Measurements from ENCODE around the gene C12orf50. TPM values are rescaled to one million over a fixed set of nuclear protein-coding genes. Genes with fewer than 3 reads are reported as not detected.
"Not testable (repeated sequence)": the region's sequence is repeated elsewhere in the genome, so short reads cannot be mapped to it uniquely, and the experiment has no call there.

C12orf50 gene, protein sequence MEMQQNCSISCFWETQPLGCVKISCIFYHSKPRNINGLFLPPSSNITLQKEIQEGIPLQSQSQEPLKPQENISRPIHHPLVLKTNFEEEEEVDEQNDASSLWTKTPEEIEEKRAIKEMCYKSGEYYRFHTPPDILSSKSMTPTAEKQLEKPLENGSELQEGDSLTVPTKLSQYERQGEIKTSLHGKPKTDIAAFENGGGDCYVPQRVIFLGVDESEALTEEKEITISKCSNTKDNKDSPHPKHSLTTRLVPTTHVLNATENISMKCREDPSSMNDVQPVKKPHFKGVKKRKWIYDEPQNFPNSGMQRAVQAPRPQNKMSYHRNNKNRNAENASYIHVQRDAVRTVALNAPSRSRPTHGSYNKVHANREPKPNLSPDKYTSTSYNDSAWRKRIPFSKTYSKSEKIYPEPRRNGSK
- total RNA-seq: under 0.01 TPM in 1 of 2 replicates, not detected in the other

DNA sequence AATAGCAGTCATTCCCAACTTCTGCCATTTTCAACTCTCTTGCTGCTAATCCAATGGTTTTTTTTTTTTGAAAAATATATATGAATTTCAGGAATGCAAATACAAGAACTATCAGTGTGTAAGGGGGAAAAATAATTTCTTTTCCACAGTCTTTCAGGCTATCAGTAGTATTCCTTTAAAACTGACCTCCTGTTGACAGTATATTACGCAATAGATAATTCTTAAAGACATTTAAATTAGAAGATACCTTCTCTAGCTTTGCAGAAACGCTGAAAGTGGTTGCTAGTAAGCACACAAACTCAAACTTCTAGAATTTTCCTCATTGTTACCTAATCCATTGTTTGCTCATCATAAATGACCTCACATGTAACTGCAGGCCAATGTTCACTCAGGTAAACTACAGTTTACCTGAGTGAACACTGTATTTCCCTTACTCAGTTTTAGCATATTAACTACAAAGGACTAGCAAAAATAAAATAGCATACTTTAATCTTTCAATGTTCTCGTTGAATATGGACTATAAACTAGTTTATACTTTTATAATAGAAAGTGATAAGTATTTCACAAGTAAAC lies at the start of gene C12orf50:
C12orf50 (minus strand) TSS at position 309 of the 573 bp plus-strand sequence. CDS start 2,439 bp downstream, outside the sequence.
- DNase-seq (ENCODE audit: low read depth in 2 of 2): no peak

DNA sequence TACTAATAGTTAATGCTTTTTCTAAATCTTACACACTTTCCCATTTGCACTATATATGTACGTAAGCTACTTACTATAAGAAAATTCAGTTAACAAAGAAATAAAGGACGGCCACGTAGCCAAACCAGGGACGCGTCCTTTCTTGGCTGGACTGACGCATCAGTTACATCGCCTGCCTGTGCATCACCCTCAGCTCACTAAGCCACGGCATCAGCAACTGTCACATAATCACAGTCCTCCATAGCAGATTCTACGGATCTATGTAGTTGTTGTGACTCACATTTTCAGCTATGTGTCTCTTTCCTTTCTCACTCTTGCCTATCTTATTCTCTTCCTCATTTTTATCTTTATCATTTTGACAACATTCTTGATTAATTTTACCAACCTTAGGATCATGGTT lies 38.1 kb upstream of the C12orf50 start:
- DNase-seq (ENCODE audit: low read depth in 2 of 2): no peak

DNA sequence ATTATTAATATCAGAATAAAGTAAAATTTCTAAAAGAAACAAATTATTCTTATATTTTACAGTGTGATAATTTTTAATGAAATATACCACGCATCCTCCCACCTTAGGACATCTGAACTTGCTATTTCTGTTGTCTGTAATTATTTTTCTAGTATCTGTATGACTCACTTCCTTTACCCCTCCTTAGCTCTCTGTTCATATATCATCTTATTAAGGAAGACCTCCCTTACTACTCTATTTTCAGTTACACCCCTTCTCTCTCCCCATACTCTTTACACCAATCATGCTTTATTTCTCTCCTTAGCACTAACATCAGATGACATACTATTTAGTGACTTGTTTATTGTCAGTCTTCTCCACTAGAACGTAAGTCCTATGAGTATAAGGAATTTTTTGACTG lies 34.2 kb upstream of the C12orf50 start:
- DNase-seq (ENCODE audit: low read depth in 2 of 2): no peak

DNA sequence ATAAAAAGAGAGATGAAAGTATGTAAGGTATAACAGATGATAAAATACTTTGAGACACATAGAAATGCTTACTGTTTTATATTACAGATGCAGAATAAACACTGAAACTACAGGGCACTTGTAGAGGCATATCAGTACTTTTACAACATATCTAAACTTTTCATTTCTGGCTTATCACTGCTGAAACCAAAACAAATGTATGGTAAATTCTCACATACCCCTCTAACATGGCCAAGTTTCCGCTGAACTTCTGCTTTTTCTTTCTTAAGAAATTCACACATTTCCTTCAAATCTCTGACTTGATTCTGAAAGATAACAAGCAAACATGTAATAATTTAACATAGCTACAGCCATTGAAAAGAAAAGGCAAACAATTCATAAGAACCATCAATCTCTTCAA lies 33.3 kb upstream of the C12orf50 start:
- DNase-seq (ENCODE audit: low read depth in 2 of 2): no peak

DNA sequence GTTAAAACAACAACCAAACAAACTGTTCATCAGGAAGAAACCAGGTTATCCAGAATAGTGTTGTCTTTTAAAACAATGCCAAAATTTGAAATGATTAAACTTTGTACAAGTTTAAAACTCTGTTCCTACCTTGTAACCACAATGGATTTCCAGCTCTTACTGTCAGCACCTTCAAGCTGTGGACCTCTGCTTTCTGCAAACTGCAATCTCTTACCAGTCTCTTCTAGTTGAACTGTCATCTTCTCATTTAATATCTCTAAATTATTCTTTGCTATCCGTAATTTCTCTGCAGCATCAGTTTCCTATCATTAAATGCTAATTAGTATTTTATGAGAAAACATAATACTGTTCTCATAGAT lies 29.5 kb upstream of the C12orf50 start:
- DNase-seq (ENCODE audit: low read depth in 2 of 2): no peak

DNA sequence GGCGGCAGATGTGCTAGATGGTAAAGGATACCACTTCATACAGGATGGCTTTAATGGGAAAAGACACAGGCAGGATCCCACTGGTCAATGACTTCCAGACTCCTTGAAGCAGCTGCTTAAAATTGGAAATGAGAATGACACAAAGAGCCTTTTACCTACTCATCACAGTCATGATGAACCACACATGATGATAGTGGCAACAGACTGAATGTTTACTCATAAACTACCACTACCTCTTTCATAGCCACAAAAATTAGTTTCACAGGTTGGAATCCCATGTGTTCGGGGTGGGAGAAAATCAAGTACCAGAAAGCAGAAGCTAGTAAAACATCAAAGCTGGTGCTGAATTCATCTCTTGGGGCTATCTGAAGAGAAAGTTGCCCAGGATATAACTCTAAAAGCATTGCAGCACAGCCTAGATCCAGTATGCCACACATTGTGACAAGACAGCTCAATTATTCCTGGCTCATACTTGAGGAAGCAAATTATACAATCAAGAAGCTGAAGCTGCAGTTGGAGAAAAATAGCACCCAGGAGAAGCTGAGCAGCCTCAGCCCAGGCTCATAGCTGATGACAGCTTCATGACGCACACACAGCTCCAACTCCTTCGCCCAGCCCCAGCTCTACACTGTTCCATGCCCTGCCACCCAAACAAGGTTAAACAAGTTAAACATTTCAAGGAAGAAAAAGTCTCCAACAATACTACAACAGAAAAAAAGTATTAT lies 29.0 kb upstream of the C12orf50 start:
- no peak for DNase-seq (ENCODE audit: low read depth in 2 of 2)

DNA sequence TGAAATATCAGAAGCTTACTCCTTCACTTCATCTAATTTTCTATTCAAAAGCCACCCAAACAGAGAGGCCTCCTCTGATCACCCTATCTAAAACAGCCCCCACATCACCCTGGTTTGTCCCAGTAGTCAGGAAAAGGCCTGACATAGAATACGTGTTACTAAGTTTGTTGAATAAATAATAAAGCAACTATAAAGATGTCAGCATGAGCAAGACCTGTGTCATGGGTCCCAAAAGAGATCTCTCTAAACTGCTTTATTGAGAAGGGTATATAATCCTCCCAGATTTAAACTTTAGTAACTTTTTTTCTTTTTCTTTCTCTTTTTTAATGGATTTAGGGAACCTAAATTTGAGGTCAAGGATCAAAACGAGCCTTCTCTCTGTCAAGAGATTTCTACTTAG lies 27.4 kb upstream of the C12orf50 start:
- no peak for DNase-seq (ENCODE audit: low read depth in 2 of 2)

DNA sequence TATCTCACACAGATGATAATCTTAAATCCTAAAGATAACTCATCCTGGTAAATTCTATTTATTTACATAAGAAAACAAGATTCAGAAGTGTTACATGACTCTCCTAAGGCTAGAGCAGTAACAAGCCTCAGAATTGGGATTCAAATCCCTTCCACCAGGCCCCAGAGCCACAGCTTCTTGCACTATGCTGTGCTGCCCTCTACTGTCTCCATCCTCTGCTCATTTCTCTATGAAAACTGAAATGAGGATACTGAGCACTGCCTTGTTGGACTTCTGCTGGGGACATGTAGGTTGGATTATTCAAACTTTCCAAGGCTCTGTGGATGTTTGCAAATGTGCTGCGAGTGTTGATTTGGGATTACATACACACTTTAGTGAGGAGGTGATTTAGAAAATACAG lies 23.5 kb upstream of the C12orf50 start:
- peak; percentile 32 to 36 for DNase-seq (ENCODE audit: low read depth in 2 of 2)

DNA sequence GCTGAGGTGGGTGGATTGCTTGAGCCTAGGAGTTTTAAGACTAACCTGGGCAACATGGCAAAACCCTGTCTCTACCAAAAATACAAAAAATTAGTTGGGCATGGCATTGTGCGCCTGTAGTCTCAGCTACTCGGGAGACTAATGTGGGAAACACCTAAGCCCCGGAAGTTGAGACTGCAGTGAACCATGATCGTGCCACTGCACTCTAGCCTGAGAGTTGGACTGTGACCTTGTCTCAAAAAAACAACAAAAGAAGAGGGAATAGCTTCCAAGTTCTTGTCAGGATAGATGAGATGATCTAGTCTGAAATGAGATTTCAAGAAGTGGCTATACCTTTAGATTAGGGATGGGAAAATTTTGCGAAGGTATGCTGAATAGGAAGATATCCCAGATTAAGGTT lies 14.8 kb upstream of the C12orf50 start:
- DNase-seq (ENCODE audit: low read depth in 2 of 2): no peak

DNA sequence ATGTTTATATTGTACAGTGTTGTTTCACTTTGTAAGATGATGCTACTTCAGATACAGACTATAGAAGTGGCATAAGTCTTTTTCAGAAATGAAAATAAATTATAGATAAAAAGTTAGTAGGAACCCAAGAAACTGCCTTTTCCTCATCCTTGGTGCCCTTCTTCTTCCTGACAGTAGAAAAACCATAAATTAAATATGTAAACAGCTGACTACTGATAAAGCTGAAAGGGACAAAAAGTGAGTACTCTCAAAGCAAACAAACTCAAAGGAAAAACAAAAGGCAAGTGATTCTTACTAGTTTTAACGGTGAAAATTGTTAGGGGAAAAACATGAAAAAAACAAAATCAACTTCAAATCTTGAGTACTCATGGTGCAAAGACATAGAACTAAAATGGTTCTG lies 8.6 kb upstream of the C12orf50 start:
- DNase-seq (ENCODE audit: low read depth in 2 of 2): no peak

DNA sequence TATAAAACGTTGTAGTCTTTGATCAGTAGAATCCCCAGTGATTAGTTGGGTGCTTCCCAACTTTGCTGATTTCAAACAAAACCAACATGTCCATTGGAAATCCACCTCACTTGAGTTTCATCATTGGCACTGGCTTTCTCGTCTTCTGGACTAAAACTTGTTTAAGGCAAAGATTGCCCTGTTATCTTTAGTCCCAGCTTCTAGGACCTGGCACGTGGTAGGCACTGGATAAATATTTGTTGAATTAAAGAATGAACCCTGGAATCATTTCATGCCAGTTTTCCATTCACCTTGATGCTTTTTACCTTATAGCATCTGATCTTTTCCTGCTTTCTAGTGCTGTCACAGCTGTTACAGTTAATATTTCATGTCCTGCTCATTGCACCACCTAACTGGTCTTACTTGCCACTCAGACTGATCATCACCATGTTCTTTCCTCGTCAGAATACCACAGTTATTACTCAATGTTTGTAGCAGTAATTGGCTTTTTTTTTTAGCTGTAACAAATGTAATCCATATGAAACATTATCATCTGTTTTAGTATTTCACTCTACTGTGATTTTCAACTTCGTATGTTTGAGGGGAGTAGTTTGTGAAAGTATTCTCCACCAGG lies 7.3 kb upstream of the C12orf50 start:
- DNase-seq (ENCODE audit: low read depth in 2 of 2): no peak

DNA sequence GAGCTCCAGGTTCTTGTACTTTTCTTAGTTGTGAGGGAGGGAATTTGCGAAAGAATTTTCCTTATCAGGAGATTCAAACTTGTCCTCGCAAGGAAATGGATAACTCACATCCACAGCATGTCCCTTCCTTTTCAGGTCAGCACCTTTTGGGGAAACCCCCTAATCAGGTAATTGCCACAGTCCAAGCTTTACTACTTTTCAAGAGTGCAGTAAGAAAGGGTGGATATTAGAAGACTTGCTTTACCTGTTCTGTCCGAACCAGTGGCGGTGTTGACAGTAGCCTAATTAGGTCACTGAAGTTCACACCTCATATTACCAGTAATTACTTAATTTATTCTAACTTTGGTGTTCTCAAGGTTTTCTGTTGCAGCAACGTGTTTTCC lies 6.7 kb upstream of the C12orf50 start:
- no peak for DNase-seq (ENCODE audit: low read depth in 2 of 2)

DNA sequence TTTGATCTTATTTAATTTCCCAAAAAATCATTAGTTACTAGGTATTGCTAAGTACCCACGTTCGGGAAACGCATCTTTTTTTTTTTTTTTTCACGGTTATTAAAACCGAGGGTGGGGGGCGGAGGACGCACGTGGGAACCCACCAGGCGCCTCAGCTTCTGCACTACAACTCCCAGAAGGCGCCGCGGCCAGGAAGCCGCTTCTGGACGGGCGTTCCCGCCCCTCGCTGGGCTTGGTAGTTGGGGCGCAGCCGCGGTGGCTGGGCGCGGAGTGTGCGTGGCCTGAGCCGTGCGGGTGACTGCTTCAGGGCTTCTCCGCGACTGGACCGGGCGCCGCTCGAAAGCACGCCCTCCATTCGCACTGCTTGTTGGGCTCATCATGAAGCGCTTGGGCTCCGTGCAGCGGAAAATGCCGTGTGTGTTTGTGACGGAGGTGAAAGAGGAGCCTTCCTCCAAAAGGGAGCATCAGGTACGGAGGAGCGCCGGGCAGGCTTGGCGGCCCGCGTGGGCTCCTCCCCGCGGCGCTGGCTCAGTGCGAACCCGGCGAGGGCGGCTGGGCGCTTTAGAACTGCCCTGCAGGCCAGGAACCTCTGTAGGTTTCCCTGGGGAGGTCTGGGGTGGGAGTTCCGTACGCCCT lies 6.2 kb upstream of the C12orf50 start:
- peak; percentile 63 to 90 for DNase-seq (ENCODE audit: low read depth in 2 of 2)

DNA sequence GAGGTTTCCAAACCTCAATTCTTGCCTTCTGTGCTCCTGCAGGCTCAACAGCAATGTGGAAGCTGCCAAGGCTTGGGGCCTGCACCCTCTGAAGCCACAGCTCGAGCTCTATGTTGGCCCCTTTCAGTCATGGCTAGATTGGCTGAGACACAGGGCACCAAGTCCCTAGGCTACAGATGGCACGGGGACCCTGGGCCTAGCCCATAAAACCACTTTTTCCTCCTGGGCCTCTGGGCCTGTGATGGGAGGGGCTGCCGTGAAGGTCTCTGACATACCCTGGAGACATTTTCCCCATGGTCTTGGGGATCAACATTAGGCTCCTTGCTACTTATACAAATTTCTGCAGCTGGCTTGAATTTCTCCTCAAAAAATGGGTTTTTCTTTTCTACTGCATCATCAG lies 2.0 kb upstream of the C12orf50 start:
- DNase-seq (ENCODE audit: low read depth in 2 of 2): not testable (repeated sequence)

DNA sequence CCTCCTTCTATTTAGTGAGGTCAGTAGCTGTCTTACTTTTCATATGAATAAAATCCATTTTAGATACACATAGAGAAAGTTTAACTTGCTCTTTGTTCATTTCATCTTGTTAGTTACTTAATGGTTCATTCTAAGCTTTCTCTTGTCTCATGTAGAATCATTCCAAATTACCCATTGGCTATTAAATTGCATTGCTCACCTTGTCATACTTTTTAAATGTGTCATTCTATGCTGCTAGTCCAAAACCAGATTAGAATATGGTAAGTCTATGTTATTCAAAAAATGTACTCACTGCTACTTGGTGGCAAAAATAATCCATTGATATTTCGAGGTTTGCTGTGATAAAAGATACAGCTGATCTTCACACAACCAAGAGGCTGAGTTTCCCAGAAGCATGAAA lies 3.0 kb downstream of the C12orf50 start:
- no peak for DNase-seq (ENCODE audit: low read depth in 2 of 2)

DNA sequence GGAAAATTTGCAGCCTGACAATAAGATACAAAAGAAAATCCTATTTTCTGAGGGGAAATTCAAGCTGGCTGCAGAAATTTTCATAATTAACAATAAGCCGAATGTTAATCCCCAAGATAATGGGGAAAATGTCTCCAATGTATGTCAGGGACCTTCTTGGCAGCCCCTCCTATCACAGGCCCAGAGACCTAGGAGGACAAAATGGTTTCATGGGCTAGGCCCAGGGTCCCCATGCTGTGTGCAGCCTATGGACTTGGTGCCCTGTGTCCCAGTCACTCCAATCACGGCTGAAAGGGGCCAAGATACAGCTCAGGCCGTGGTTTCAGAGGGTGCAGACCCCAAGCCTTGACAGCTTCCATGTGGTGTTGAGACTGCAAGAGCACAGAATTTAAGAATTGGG lies 11.2 kb downstream of the C12orf50 start:
- no peak for DNase-seq (ENCODE audit: low read depth in 2 of 2)

DNA sequence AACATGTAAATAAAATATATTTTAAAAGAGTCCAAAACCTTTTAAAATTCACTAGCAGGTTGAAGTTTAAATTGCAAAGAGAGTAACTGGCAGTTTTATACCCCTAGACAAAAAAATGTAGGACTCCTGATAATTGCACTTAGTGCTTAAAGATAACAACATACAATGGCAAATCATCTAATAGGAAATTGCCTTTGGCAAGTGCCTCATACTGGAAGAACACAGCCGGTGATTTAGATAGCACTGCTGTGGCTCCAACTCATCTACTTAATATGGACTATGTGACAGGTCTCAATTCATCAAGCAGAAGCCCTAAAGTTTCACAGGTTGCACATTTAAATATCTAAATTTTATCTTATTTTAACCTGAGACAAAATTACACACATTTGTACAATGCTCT lies 13.4 kb downstream of the C12orf50 start:
- no peak for DNase-seq (ENCODE audit: low read depth in 2 of 2)

DNA sequence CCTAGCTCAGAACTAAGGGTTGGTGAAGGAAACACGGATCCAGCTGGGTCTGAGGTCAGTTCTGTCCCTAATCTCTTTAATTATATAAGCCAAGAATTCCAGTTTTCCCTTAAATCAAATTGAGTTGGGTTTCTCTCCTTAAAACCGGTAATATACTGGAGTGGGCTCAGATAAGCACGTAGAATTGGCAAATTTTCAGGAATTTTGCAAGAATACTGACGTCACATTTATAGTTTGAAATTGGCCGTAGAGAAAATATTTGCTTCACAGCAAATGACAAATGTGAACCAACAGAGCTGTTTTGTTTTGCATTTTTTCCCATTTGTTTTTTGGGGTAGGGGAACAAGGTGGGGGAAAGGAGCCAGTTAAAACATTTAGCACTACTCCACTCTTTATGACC lies 17.4 kb downstream of the C12orf50 start:
- DNase-seq (ENCODE audit: low read depth in 2 of 2): no peak

DNA sequence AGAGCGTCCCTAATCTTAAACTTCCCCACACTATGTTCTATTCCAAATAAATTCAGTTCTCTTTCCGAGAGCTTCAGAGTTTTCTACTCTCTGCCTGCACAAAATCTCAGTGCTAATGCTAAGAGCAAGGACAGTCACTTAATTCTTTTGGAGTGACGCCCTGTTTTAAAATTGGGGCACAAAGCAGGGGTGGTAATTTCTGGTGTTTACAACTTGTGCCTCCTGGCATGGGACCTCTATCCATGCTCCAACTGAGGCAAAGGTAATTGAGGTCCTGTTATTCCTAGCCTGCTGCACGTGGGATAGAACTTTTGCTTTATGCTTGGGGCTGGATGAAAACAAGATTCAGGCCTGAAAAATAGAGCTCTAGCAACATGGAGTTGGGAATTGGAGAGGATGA lies 22.9 kb downstream of the C12orf50 start:
- no peak for DNase-seq (ENCODE audit: low read depth in 2 of 2)

DNA sequence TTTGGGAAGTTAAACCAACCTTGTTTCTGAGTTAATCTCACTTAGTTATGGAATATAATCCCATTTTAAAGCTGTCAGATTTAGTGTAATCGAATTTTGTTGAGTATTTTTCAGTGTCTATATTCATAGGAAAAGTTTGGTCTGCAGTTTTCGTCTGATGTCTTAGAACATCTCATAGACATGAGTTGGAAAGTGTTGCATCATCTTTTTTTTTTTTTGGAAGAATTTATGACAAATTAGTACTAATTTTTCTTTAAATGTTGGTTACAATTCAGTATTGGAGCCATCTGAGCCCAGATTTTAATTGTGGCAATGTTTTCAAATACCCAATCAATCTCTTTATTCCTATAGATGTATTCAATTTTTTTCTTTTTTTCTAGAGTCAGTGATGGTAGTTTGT lies 27.9 kb downstream of the C12orf50 start:
- DNase-seq (ENCODE audit: low read depth in 2 of 2): no peak

DNA sequence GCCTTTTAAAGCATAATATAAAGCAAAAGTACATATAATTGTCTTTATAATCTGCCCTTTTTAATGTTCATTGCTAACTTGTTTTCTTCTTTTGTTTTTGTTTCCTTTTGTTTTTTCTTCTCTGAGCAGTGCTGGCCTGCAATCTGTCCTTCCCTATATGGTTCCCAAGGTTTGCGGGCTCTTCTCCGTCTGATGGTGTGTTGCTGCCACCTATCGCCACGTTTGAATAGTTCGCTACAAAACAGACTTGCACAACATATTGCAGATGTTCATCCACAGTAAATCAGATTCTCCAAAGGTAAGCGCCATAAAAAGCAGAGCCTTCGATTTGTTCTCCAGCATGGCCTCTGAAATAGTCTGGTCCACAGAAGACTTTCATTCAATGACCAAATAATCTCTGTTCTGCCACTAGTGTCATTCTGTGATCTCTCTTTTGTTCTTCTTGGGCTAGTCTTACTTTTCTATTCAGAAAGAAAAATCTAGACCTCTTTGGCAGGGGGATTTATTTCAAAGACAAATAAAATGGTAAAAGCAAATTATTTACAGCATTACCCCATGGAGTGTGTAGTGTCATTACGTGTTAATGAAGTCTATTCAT lies 33.5 kb downstream of the C12orf50 start:
- peak; percentile 48 to 65 for DNase-seq (ENCODE audit: low read depth in 2 of 2)

All from dermis microvascular lymphatic vessel endothelial cell (primary cell).